HTERT RPE-1 (cell line): ENCODE data around the gene NLK.

Experiments used
- in situ Hi-C: fragments of 300-500 bp; cut with MboI; formaldehyde crosslinking; loops from 4 replicates; pipeline ENCODE4 v1.14.3; 2020; ENCODE audit warnings: low sequenced_read_pairs

Gene NLK

DNA sequence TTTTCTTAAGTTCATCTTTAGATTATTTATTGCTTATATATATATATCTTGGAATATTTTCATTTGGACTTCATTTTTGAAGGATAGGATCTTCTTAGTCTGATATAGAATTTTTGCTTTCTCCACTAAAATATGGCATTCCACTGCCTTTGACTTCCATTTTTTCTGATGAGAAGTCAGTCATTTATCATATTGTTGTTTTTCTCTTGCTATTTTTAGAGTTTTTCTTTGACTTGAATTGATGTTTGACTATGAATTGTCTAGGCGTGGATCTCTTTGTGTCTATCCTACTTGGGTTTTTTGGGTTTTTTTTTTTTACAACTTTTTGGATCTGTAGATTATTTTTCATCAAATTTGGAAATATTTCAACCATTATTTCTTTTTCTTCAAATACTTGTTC lies 67.7 kb downstream of the NLK start:
- in situ Hi-C loops = no loop called here

DNA sequence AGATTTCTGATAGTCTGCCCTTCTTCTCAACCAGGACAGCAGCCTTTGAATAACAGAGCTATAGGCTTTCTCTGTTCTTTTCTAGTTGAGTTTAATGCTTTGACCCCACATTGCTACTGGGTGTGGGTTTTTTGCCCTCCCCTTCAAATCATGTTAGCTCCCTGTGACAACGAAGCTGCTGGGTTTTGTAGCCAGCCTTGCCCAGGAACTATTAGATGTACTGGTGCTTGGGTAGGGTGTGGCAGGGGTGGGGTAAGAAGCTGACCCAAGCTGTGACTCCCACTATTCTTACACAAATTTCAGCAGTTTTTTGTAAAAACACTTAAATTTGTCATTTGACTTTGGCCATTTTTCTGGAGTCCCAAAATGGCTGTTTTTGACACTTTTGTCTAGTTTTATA lies 69.7 kb downstream of the NLK start:
- in situ Hi-C loops = no loop called here

DNA sequence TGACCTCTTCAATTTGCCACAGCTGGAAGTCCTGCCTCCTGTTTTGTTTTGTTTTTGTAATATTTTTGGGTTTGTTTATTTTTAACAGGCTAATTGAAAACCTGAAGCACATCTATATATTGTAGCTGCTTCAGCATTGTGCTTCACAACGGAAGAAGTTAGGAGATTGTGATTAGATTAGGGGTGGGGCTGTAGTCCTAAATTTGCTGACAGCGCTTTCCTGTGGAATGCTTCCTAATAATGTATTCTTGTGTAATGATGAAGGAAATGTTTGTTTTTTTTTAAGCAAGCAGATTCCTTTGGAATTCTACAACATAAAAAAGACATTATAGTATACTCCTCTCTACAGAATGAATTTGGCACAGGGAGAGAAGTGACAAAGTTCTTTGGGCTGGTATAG lies 70.1 kb downstream of the NLK start:
- in situ Hi-C loops = no loop called here

DNA sequence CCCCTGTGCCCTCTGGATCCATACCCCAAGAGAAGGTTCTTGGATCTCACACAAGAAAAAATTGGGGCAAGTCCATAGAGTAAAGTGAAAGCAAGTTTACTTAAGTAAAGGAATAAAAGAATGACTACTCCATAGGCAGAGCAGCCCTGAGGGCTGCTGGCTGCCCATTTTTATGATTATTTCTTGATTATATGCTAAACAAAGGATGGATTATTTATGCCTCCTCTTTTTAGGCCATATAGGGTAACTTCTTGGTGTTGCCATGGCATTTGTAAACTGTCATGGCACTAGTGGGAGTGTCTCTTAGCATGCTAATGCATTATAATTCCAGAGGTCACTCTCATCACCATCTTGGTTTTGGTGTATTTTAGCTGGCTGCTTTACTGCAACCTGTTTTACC lies 70.8 kb downstream of the NLK start:
- in situ Hi-C loops = no loop called here

DNA sequence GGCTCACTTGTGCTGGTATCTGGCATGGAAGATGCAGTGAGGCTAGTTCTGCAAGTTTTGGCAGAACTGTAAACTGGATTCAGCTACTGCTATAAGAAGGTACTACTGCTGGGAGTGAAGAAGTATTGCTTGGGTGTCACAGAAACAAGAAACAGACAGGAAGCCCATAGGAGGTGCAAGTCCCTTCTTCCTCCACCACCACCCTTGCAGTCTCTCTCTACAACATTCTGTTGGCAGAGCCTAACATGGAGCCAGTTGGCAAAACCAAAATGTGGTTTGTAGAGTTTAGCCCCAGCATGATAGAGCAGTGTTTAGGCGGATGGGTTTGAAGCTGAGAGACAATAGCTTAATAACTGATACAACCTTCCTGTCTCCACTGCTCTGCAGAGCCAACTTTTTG lies 72.6 kb downstream of the NLK start:
- in situ Hi-C loops = no loop called here

DNA sequence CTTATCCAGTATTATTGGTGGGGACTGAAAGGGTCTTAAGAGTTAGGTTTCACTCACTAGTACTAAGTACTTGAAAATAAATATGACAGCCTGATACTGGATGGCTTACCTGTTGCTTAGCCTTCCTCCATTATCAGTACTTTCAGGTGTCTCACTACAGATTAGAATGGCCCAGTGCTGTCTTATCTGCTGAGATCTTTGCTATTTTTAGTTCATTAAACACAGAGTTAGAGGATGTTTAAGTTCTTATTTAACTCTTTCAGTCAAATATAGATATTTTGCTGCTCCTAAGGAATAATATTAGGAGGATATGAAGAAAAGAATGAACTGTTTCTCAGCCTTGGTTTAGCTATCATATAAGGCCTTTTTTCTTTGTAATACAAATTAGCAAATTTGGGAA lies 74.8 kb downstream of the NLK start:
- in situ Hi-C loops = no loop called here

DNA sequence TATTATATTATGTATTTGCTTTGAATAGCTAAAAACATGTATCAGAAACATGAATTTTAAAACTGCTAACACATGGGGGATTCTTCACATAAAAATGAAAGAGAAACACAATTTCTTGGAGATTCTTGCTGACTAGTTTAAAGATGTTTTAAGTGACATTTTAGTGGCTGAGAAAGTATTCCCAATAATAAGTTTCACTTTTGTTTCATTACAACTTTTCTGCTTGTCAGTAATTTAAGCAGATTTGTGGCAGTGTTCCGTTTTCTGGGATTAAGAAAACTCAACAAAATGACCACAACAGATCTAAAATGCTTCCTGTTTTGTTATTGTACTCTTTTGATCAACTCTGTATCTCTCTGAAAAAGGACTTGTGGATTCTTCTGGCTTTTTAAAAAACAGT lies 75.9 kb downstream of the NLK start:
- in situ Hi-C loops = no loop called here

DNA sequence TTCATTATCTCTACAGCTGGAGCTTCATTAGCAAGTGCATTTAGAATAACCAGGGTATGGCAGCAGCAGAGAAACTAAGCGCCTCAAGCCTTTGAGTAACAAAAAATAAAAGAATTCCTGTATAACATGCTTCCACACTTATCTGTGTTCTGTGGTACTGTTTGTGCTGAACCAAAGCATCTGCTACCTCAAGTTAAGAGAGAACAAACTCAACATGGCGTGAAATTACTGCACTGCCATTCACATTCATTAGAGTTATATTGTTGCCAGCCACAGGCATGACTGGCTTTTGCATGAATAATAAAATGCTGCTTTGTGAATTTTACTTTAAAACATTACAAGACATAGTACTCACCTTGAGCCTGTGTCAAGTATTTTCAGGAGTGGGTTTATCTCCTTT lies 76.6 kb downstream of the NLK start:
- in situ Hi-C loops = no loop called here

DNA sequence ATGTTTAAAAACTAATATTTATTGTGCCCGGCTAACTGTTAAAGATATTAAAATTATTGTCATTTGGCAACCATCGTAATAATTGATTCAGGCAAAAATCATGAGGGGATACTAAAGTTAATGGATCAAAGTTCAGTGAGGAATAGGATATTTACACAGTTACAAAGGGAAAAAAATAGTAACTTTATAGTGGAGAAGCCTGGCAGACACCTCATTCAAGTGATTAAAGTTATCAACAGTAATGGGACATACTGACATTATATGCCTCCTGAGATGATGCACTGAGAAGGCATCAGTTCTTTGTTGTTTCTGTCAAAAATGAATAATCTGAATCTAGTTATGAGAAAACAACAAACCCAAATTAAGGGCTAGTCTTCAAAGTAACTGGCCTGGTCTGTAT lies 77.1 kb downstream of the NLK start:
- in situ Hi-C loops = no loop called here

DNA sequence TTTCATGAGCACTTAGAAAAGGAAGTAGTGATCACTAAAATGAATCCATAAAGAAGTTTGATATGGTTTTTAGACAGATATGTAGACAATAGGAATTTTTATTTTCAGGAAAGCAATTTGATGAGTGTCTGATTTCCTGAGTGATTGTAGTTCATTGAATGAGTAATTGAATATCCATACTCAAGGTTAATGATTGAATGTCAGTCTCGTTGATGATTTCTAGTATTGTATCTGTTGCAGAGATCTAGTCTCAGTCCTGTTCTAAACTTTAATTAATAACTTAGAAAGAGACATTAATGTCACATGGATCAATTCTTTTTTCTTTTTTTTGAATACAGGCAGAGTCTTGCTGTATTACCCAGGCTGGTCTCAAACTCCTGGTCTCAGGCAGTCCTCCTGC lies 78.3 kb downstream of the NLK start:
- in situ Hi-C loops = no loop called here

DNA sequence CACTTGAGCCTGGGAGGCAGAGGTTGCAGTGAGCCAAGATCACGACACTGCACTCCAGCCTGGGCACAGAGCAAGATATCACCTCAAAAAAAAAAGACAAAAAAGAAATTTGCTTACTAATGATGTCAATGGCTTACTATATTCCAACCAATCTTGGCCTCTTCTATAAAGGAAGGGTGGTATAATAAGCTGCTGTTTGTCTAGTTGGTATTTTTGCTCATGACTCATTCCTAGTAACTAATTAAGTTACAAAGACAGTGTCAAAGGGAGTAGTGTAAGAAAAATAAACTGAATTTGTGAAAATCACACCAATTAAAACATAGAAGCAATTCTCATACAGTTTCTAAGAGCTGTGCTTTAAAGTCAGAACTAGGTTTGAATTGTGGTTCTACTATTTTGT lies 82.5 kb downstream of the NLK start:
- in situ Hi-C loops = no loop called here

DNA sequence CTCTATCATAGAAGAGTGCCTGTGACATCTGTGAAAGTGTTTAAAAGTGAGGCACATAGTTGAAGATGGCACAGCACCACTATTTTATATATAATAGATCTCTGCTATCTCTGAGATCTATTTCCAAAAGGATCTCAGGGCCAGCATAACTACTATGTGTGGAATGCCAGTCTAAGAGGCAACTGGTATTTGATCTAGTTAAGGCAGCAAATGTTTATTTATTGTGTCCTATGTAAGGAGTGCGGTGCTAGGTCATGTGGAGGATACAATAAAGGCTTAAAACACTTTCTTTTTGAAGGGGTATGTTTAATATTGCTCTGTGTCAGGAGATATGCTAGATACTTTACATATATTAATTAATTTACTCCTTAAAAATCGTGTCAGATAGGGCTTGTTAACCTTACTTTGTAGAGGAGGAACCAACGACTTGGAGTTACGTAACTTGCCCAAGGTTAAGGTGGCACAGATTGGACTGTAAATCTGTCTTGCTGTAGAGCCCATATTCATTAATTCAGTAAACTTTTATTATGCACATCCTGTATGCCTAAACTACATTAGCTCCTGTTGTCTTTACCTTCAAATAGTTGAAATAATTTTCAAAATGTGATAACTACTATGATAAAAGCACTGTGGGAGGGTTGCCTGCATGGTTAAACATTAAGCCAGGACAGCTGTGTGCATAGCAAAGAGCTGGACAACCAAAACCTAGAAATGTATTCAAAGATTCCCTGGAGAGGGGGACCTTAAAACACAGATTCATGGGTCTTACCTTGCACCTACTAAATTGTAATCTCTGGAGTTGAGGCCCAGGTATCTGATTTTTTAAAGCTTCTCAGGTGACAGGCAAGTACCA lies 83.3 kb downstream of the NLK start:
- in situ Hi-C loops = no loop called here

DNA sequence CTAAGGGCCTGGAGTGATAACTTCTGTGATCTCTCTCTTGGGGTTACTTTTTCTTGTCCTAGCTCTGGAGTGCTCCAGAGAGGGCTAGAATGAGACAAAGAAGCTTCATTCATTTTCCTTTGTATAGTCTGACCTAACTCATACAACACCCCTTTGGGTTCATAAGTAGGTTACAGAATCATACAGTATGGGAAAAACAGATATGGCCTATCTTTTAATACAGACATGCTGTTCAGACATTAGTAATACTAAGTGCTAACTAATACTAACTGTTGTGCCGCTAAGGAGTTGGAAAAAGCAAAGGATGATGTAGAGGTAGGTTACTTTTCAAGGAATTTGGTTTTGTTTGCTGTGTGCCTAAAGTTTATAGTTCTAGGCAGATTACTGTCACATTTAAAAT lies 84.7 kb downstream of the NLK start:
- in situ Hi-C loops = no loop called here

DNA sequence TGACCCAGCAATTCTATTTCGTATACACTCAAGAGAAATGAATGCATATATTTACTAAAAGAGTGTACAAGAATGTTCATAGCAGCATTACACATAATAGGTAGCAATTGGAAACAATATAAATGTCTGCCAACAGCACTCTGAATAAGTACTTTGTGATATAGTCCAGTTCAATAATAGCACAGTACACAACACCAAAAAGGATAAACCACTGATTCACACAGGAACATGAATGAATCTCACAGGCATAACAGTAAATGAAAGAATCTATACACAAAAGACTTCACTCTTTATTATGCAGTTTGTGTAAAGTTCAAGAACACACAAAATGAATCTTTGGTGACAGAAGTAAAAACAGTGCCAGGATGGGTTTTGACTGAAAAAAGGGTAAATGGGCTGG lies 86.3 kb downstream of the NLK start:
- in situ Hi-C loops = no loop called here

DNA sequence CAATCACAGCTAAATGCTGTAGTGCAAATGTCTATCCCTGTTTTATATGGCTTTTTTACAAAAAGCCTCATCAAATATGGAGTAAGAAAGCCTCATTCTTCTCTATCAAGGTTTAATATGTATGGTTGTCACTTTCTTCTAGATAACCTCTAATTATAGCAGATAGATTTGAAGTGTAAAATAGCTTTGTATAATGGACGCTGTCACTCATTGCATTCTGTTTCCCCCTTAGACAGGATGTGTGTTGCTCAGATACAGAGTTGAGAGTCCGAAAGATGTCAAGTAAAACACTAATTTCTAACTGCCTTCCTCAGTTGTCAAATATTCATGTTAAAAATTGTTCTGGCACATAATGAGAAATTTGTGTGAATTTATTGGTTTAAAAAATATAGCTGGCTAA lies 88.0 kb downstream of the NLK start:
- in situ Hi-C loops = no loop called here

DNA sequence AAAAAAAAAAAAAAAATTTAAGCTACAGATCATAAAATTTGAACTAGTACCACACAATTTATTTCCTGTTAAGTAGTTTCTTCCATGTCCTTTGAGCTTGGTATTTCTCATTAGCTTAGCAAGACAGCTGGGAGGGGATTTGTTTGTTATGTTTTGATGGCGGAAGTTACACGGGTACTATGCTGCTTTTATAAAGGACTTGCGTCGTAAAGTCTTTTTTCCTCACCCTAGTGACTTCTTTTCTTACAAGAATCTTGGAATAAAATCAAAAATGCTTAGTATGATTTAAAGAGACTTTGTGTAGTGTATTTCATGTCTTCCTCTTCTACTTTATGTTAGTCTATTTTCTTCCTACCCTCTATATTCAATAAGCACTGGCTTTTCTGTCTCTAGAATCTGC lies 89.1 kb downstream of the NLK start:
- in situ Hi-C loops = no loop called here

DNA sequence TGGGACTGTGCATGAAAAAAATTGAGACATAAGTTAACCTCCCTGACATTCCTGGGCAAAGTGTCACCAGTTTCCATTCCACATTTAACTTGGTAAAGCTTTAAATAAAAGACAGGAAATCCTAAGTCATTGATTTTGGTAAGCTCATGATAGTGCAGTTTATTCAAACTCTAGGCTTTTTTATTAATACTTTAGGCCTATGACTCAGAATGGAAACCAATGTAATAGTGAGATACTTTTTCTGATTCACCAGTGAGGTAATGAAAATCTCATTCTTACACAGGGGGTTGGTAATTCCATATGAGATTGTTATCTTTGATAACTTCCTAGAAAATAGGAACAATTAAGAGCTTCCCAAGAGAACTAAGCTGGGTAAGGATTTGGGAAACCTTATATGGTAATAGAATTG lies 91.1 kb downstream of the NLK start:
- in situ Hi-C loops = no loop called here

DNA sequence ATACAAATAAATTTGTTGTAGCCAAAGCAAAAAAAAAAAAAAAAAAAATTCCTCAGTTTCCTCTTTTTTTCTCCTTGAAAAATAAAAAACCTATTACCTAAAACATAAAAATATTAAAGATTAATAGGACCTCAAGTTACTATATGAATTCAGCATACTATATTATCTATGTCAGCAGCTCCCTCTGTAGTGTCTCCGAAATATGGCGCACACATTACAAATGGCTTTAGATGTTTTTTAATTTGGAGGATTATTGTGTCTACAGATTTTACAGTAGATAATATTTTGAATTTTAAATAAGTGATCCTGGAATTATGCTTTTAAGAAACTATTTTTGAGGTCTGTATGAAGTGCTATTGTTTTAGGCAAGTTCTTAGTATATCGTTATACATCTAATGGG lies 94.4 kb downstream of the NLK start:
- in situ Hi-C loops = no loop called here

DNA sequence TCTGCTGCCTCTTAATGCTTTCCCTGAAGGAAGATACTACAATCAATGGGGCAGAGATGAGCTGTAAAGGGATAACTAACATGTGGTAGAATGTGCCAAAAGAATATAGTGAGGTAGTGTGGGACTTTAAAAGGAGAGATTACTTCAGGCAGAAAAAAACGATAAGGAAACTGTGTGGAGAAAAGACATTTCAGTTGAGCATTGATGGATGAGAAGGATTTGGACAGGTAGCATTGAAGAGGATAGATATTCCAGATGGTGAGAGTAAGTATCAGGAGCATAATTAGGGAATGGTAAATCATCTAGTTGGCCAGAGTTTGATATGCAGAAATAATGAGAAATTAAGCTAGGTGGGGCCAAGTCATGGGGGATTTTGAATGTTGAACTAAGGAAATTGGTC lies 97.3 kb downstream of the NLK start:
- in situ Hi-C loops = no loop called here

DNA sequence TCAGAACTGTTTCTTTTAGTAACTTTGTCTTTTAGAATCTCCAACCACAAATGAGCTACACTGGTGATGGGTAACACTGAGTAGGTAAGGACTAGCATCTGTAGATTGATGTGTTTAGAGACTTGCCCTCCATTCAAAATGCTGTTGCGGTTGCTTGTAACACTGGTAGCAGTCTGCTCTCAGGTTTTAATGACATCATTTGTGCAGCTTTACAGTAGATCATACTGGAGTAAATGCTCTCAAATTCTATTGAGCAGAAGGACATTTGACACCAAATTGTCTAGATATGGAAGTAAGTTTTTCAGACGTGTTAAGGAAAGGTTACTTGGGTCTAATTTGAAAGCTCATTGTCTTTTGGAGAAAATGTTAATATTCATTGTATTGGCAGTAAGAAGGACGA lies 98.8 kb downstream of the NLK start:
- in situ Hi-C loops = no loop called here

DNA sequence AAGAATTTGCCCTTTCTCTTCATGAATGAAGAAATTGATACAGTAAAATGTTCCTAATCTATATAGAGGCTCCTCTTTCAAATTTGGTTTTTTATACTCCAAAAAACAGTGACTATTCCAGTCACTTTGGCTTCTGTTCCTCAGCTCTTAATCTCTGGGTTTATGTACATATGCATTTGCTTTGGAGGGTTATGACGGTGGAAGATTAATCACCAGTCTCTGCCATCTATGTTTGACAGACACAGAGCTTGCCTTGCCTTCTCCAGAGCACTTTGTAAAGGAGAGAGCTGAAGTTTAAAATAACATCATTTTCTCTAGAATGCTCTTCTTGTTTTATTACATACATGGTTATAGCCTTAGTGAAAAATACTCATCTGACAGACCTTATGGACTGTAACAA lies 99.3 kb downstream of the NLK start:
- in situ Hi-C loops = no loop called here

DNA sequence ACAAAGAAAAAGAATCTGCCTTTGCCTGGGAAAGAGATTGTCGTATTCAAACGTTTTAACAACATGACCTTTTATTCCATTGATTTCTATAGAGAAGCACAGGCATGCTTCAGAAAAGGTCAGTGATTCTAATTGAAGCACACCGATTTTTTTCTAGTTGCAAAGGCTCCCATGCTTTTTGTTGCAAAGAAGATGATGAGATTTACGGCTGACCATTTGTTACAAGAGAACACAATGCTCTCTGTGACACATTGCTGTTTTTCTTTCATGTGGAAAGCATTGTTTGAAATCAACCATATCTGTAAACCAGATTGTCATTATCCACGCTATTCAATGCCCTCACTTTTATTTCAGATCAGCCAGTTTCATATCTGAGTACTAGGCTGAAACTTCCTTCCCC lies 99.8 kb downstream of the NLK start:
- in situ Hi-C loops = no loop called here

DNA sequence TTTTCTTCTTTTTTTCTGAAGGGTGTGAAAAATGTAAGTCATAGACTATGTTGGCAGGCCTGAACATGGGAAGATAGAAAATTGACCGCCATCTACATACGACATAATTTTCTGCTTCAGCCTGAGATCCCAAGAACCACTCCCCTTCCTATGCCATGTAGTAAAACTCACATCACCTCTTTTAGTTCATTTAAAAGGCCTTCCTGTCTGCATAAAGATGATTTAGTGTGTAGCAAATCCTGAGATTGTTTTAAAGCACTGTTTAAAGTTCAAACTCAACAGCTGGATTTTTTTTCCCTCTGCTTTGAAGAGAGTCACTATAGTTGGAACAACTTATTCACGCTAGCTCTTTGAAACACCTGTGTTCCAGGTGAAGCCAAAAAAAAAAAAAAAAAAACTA lies 101.5 kb downstream of the NLK start:
- in situ Hi-C loops = no loop called here
